ENCODE measurements around the gene PAX5. TPM values are rescaled to one million over a fixed set of nuclear protein-coding genes. Genes with fewer than 3 reads are reported as not detected.

PAX5 gene
- total RNA-seq, 2 experiments from 2014 or later: 62.5 to 141 TPM

DNA sequence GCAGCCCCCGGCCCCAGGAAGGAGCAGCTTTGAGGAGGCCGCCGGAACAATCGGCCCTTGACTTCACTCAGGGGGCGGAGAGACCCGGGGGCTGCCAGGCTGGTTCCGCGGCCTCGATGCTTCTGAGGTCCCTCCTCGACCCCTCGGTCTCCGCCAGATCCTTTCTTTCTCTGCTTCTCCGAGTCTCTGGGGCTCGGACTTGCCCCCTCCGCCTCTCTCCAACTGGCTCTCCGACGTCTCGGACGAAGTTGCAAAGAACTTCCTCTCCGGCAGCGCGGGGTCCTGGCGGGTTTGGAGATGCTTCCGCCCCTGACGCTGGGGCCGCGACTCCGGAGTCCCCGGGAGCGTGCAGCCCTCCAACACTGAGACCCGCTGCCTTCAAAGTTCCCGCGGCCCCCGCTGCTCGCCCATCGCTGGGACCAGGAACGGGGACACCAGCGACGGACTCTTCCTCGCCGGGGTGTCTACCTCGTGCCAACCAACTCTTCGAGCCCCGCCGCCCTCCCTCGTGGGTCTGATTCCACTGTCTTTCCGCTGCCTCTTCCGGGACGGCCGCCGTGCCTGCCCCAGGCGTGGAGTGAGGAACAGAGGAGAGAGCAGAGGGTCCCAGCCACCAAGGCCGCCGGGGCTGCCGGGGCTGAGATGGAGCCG is 7.0 kb downstream of the PAX5 start:
- DNase-seq (ENCODE audit: low spot score): peak; percentile 41
- Histone ChIP-seq H3K4me1 (ENCODE audit: insufficient read depth, low read length, poor library complexity, severe bottlenecking) (peaks cover 85% of the 10 kb centered on the region), H3K4me3 (ENCODE audit: low read depth, low read length, poor library complexity, severe bottlenecking) (peak overlapping the region; percentile 88), H3K36me3 (ENCODE audit: insufficient read depth, low read length) (peaks cover 70% of the 10 kb centered on the region), H3K9me2 (ENCODE audit: insufficient read depth, low read length) (no peaks in the 10 kb centered on the region), H3K79me2 (ENCODE audit: insufficient read depth, low read depth, low read length) (peaks cover 97% of the 10 kb centered on the region), H3K4me2 (ENCODE audit: low read length) (peak overlapping the region; percentile 98), H3K9me3 (ENCODE audit: low read length) (no peaks in the 10 kb centered on the region), H2AFZ (ENCODE audit: low read length) (no peak overlapping the region), H4K20me1 (ENCODE audit: insufficient read depth, low read length) (peaks cover 48% of the 10 kb centered on the region), H3K27ac (ENCODE audit: low read depth, low read length, poor library complexity, severe bottlenecking) (no peak overlapping the region)
- intact Hi-C loops (cut with micrococcal nuclease; ENCODE audit: unreplicated experiment): no loop called here
- TF ChIP-seq EZH2phosphoT487 (IDR thresholded peaks at IDR 0.05; ENCODE audit: borderline replicate concordance, low read depth, low read length): no peak
- TF ChIP-seq, protein P1, sequence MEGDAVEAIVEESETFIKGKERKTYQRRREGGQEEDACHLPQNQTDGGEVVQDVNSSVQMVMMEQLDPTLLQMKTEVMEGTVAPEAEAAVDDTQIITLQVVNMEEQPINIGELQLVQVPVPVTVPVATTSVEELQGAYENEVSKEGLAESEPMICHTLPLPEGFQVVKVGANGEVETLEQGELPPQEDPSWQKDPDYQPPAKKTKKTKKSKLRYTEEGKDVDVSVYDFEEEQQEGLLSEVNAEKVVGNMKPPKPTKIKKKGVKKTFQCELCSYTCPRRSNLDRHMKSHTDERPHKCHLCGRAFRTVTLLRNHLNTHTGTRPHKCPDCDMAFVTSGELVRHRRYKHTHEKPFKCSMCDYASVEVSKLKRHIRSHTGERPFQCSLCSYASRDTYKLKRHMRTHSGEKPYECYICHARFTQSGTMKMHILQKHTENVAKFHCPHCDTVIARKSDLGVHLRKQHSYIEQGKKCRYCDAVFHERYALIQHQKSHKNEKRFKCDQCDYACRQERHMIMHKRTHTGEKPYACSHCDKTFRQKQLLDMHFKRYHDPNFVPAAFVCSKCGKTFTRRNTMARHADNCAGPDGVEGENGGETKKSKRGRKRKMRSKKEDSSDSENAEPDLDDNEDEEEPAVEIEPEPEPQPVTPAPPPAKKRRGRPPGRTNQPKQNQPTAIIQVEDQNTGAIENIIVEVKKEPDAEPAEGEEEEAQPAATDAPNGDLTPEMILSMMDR (conservative IDR thresholded peaks at IDR 0.05; ENCODE audit: low read length): no peak
- POLR2A ChIA-PET: interaction anchor here (0.5 to 1.1 kb wide), 9 partner anchors 10 to 172 kb away, joined by 3 to 8 read pairs (median 3); no protein-coding TSS in a partner anchor
- CTCF ChIA-PET (ENCODE audit: unreplicated experiment): interaction anchor here (0.6 kb wide), 6 partner anchors 9 to 270 kb away, joined by 3 to 16 read pairs (median 4); no protein-coding TSS in a partner anchor
- BruUV-seq (replicated peaks): no TSS peak

DNA sequence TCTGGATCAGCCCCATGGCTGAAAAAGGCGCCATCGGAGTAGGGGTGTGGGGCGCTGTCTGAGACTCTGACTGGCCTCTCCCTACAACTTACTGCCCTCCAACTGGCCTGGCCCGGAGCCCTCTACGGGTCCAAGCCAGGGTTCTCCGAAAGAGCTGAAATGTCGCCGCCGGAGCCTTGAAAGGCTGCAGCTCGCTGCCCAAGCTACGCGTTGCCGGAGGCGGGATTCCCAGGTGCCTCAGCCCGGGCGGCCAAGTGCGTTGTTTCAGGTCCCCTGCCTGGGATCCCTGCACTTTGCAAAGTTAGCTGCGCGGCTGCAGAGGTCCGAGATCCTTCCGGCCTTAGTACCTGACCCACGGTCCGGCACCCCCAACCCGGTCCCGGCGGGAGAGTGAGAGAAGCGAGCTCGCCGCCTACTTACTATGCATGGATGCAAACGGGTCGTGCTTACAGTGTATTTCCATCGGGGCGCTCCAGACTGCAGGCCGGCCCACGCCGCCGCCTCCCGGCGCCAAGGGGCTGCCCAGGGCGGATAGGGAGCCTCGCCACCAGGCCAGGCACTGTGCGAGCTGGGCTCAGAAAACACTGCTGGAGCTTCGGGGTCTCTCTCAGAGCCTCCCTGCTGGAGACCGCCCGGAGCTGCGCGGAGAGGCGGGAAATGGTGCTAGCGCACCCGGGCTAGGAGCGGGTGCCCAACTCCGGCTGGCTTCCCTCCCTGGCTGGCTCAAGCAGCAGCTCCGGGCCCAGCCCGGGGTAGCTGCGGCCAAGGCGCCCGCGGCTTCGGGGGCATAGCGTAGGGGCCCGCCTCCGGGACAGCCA is 7.7 kb downstream of the PAX5 start:
- Histone ChIP-seq H3K27ac (ENCODE audit: low read depth, low read length, poor library complexity, severe bottlenecking) (no peak overlapping the region), H3K4me2 (ENCODE audit: low read length) (peak overlapping the region; percentile 98), H2AFZ (ENCODE audit: low read length) (no peak overlapping the region), H3K79me2 (ENCODE audit: insufficient read depth, low read depth, low read length) (peaks cover 97% of the 10 kb centered on the region), H3K36me3 (ENCODE audit: insufficient read depth, low read length) (peaks cover 77% of the 10 kb centered on the region), H3K9me3 (ENCODE audit: low read length) (no peaks in the 10 kb centered on the region), H3K4me1 (ENCODE audit: insufficient read depth, low read length, poor library complexity, severe bottlenecking) (peaks cover 91% of the 10 kb centered on the region), H3K4me3 (ENCODE audit: low read depth, low read length, poor library complexity, severe bottlenecking) (peak overlapping the region; percentile 88), H3K9me2 (ENCODE audit: insufficient read depth, low read length) (no peaks in the 10 kb centered on the region), H4K20me1 (ENCODE audit: insufficient read depth, low read length) (peaks cover 51% of the 10 kb centered on the region)
- peak; percentile 47 for DNase-seq (ENCODE audit: low spot score)
- intact Hi-C loops (cut with micrococcal nuclease; ENCODE audit: unreplicated experiment): no loop called here
- no TSS peak for BruUV-seq (replicated peaks)
- CTCF ChIA-PET (ENCODE audit: unreplicated experiment): interaction anchor here (0.6 kb wide), 1 partner anchor 38 kb away, joined by 3 read pairs; no protein-coding TSS in a partner anchor
- TF ChIP-seq, protein P1 (conservative IDR thresholded peaks at IDR 0.05; ENCODE audit: low read length): 0 out of 2 replicates have a peak, but pooled peaks have one; percentile 15
- TF ChIP-seq EZH2phosphoT487 (IDR thresholded peaks at IDR 0.05; ENCODE audit: borderline replicate concordance, low read depth, low read length): no peak
- POLR2A ChIA-PET: interaction anchor here (0.5 to 2.9 kb wide), 4 partner anchors 22 to 311 kb away, joined by 3 to 11 read pairs (median 4); no protein-coding TSS in a partner anchor
